Measurements from ENCODE around the gene NLRP6. TPM values are rescaled to one million over a fixed set of nuclear protein-coding genes. Genes with fewer than 3 reads are reported as not detected.
"Not testable (repeated sequence)": the region's sequence is repeated elsewhere in the genome, so short reads cannot be mapped to it uniquely, and the experiment has no call there.

The NLRP6 gene
- polyA plus RNA-seq, 4 donors: 42.2 to 81.5 (median 58.7) TPM

GRCh38 chr11:324593-325517 lies 46.6 kb downstream of the NLRP6 start:
- H3K27me3 ChIP-seq (ENCODE audit: control insufficient read depth in 3 of 3, insufficient read depth in 3 of 3, low read length in 3 of 3); H3K9me3 ChIP-seq (ENCODE audit: control insufficient read depth in 2 of 2, insufficient read depth in 1 of 2, low read depth in 1 of 2, low read length in 1 of 2); FAIRE-seq; H3K36me3 ChIP-seq (ENCODE audit: control insufficient read depth in 3 of 3, insufficient read depth in 2 of 3, low read depth in 1 of 3, low read length in 3 of 3): not testable (repeated sequence)
- DNase-seq: peak in 1 of 2 donors; percentile 69
- Histone ChIP-seq H3K27ac (ENCODE audit: low read depth in 1 of 3, low read length in 2 of 3) (peak overlapping the region in 2 of 3 donors; percentile 76 to 79), H3K4me3 (ENCODE audit: low read depth in 1 of 3, low read length in 3 of 3) (peak overlapping the region in 1 of 3 donors; percentile 28), H3K4me1 (ENCODE audit: control insufficient read depth in 3 of 3, insufficient read depth in 2 of 3, low read depth in 1 of 3, low read length in 2 of 3) (peaks cover 0 to 36% (median 11%) of the 10 kb centered on the region in 3 donors)
- WGBS, 3 donors: 45 to 71% (median 62%) methylated on average over 26 to 31 of the region's 34 CpGs

- 87 to 90% (median 89%) methylated on average over 30 of the region's 30 CpGs for WGBS, 3 donors
- FAIRE-seq: no peak
- no peak for DNase-seq
- no peaks in the 10 kb centered on the region for H3K9me3 ChIP-seq (ENCODE audit: control insufficient read depth in 2 of 2, insufficient read depth in 1 of 2, low read depth in 1 of 2, low read length in 1 of 2)
- no peak overlapping the region for H3K4me3 ChIP-seq (ENCODE audit: low read depth in 1 of 3, low read length in 3 of 3)
- peak overlapping the region; percentile 7 to 87 (median 59) for H3K27ac ChIP-seq (ENCODE audit: low read depth in 1 of 3, low read length in 2 of 3)
- no peaks in the 10 kb centered on the region for H3K36me3 ChIP-seq (ENCODE audit: control insufficient read depth in 3 of 3, insufficient read depth in 2 of 3, low read depth in 1 of 3, low read length in 3 of 3)
- H3K27me3 ChIP-seq (ENCODE audit: control insufficient read depth in 3 of 3, insufficient read depth in 3 of 3, low read length in 3 of 3): no peaks in the 10 kb centered on the region
- peaks cover 0 to 34% (median 11%) of the 10 kb centered on the region in 3 donors for H3K4me1 ChIP-seq (ENCODE audit: control insufficient read depth in 3 of 3, insufficient read depth in 2 of 3, low read depth in 1 of 3, low read length in 2 of 3)
Measured at GRCh38 chr11:325796-326591, 47.8 kb downstream of the NLRP6 start.

GRCh38 chr11:326592-326841 lies 48.3 kb downstream of the NLRP6 start:
- H3K4me1 ChIP-seq (ENCODE audit: control insufficient read depth in 3 of 3, insufficient read depth in 2 of 3, low read depth in 1 of 3, low read length in 2 of 3): peaks cover 0 to 33% (median 11%) of the 10 kb centered on the region in 3 donors
- H3K27me3 ChIP-seq (ENCODE audit: control insufficient read depth in 3 of 3, insufficient read depth in 3 of 3, low read length in 3 of 3): no peaks in the 10 kb centered on the region
- H3K36me3 ChIP-seq (ENCODE audit: control insufficient read depth in 3 of 3, insufficient read depth in 2 of 3, low read depth in 1 of 3, low read length in 3 of 3): no peaks in the 10 kb centered on the region
- no peak overlapping the region for H3K4me3 ChIP-seq (ENCODE audit: low read depth in 1 of 3, low read length in 3 of 3)
- no peaks in the 10 kb centered on the region for H3K9me3 ChIP-seq (ENCODE audit: control insufficient read depth in 2 of 2, insufficient read depth in 1 of 2, low read depth in 1 of 2, low read length in 1 of 2)
- peak overlapping the region; percentile 7 to 87 (median 59) for H3K27ac ChIP-seq (ENCODE audit: low read depth in 1 of 3, low read length in 2 of 3)
- FAIRE-seq (no peak), DNase-seq (no peak)
- WGBS, 3 donors: 59 to 83% (median 62%) methylated on average over 6 of the region's 6 CpGs

DNA sequence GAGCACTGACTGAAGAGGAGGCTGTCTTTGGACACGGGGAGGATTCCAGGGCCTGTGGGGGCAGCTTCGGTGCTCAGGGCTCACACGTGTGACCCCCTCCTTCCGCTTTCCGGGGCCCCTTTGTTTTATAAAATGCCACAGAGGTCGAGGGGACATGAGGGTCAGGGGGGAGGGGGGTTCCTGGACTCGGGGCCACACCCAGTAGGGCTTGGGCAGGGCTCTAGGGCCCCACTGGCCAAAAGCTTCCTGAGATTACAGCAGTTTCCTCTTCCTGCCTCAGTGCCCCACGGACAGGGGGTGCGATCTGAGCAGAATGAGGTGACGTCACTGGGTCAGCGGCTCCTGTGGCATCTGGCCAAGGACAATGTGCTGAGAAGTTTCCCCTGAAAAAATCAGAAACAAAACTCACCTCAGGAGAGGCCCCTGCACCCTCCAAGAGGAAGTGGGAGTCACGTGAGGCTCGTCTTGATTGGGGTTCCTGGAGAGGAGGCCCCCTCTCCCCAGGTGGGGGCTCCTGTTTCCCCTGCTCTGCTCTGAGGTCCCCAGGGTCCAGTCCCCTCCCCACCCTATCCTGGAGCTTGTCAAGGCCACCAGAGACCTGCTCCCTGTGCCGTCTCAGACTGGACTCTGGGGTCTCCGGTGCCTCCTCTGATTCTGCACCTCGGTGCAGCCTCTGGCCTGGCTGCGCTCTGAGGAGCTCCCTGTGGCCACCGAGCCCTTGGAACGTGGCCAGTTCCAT lies 48.8 kb downstream of the NLRP6 start:
- H3K9me3 ChIP-seq (ENCODE audit: control insufficient read depth in 2 of 2, insufficient read depth in 1 of 2, low read depth in 1 of 2, low read length in 1 of 2): no peaks in the 10 kb centered on the region
- FAIRE-seq (no peak), DNase-seq (peak; percentile 50 to 80)
- H3K36me3 ChIP-seq (ENCODE audit: control insufficient read depth in 3 of 3, insufficient read depth in 2 of 3, low read depth in 1 of 3, low read length in 3 of 3): no peaks in the 10 kb centered on the region
- WGBS, 3 donors: 17 to 32% (median 29%) methylated on average over 19 of the region's 19 CpGs
- H3K4me3 ChIP-seq (ENCODE audit: low read depth in 1 of 3, low read length in 3 of 3): no peak overlapping the region
- peaks cover 0 to 33% (median 11%) of the 10 kb centered on the region in 3 donors for H3K4me1 ChIP-seq (ENCODE audit: control insufficient read depth in 3 of 3, insufficient read depth in 2 of 3, low read depth in 1 of 3, low read length in 2 of 3)
- peak overlapping the region; percentile 7 to 87 (median 59) for H3K27ac ChIP-seq (ENCODE audit: low read depth in 1 of 3, low read length in 2 of 3)
- no peaks in the 10 kb centered on the region for H3K27me3 ChIP-seq (ENCODE audit: control insufficient read depth in 3 of 3, insufficient read depth in 3 of 3, low read length in 3 of 3)

DNA sequence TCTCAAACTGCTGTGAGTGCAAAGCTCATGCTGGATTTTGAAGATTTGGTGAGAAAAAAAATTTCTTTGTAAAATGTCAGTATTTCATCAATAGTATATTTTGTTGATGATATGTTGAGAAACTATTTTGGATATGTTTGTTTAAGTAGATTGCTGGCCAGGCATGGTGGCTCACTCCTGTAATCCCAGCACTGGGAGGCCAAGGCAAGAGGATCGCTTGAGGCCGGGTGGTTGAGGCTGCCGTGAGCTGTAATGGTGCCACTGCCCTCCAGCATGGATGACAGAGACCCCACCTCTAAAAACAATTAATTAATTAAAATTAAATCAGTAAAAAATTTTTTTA lies 49.3 kb downstream of the NLRP6 start:
- peaks cover 0 to 33% (median 11%) of the 10 kb centered on the region in 3 donors for H3K4me1 ChIP-seq (ENCODE audit: control insufficient read depth in 3 of 3, insufficient read depth in 2 of 3, low read depth in 1 of 3, low read length in 2 of 3)
- H3K4me3 ChIP-seq (ENCODE audit: low read depth in 1 of 3, low read length in 3 of 3): no peak overlapping the region
- no peaks in the 10 kb centered on the region for H3K9me3 ChIP-seq (ENCODE audit: control insufficient read depth in 2 of 2, insufficient read depth in 1 of 2, low read depth in 1 of 2, low read length in 1 of 2)
- no peaks in the 10 kb centered on the region for H3K36me3 ChIP-seq (ENCODE audit: control insufficient read depth in 3 of 3, insufficient read depth in 2 of 3, low read depth in 1 of 3, low read length in 3 of 3)
- no peak for FAIRE-seq
- no peaks in the 10 kb centered on the region for H3K27me3 ChIP-seq (ENCODE audit: control insufficient read depth in 3 of 3, insufficient read depth in 3 of 3, low read length in 3 of 3)
- peak overlapping the region in 2 of 3 donors; percentile 59 to 87 for H3K27ac ChIP-seq (ENCODE audit: low read depth in 1 of 3, low read length in 2 of 3)
- no peak for DNase-seq
- WGBS, 3 donors: 96 to 100% (median 98%) methylated on average over 3 of the region's 3 CpGs

- H3K27me3 ChIP-seq (ENCODE audit: control insufficient read depth in 3 of 3, insufficient read depth in 3 of 3, low read length in 3 of 3): no peaks in the 10 kb centered on the region
- peak overlapping the region in 1 of 3 donors; percentile 2 for H3K4me3 ChIP-seq (ENCODE audit: low read depth in 1 of 3, low read length in 3 of 3)
- H3K9me3 ChIP-seq (ENCODE audit: control insufficient read depth in 2 of 2, insufficient read depth in 1 of 2, low read depth in 1 of 2, low read length in 1 of 2): no peaks in the 10 kb centered on the region
- peaks cover 0 to 33% (median 11%) of the 10 kb centered on the region in 3 donors for H3K4me1 ChIP-seq (ENCODE audit: control insufficient read depth in 3 of 3, insufficient read depth in 2 of 3, low read depth in 1 of 3, low read length in 2 of 3)
- FAIRE-seq (no peak), DNase-seq (no peak)
- 97 to 98% (median 98%) methylated on average over 13 of the region's 13 CpGs for WGBS, 3 donors
- no peak overlapping the region for H3K27ac ChIP-seq (ENCODE audit: low read depth in 1 of 3, low read length in 2 of 3)
- H3K36me3 ChIP-seq (ENCODE audit: control insufficient read depth in 3 of 3, insufficient read depth in 2 of 3, low read depth in 1 of 3, low read length in 3 of 3): no peaks in the 10 kb centered on the region
Measured at GRCh38 chr11:328012-328411, 49.8 kb downstream of the NLRP6 start.

DNA sequence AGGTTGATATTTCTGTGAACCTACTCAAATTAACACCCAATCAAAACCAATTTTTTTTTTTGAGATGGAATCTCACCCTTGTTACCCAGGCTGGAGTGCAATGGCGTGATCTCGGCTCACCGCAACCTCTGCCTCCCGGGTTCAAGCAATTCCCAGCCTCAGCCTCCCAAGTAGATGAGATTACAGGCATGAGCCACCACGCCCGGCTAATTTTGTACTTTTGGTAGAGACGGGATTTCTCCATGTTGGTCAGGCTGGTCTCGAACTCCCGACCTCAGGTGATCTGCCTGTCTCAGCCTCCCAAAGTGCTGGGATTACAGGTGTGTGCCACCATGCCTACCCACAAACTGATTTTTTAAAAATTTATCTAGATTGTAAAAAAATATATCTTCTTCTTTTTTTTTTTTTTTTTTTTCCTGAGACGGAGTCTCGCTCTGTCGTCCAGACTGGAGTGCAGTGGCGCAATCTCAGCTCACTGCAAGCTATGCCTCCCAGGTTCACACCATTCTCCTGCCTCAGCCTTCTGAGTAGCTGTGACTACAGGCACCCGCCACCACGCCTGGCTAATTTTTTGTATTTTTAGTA lies 50.4 kb downstream of the NLRP6 start:
- not testable (repeated sequence) for H3K27ac ChIP-seq (ENCODE audit: low read depth in 1 of 3, low read length in 2 of 3); H3K36me3 ChIP-seq (ENCODE audit: control insufficient read depth in 3 of 3, insufficient read depth in 2 of 3, low read depth in 1 of 3, low read length in 3 of 3); H3K4me3 ChIP-seq (ENCODE audit: low read depth in 1 of 3, low read length in 3 of 3); FAIRE-seq; H3K27me3 ChIP-seq (ENCODE audit: control insufficient read depth in 3 of 3, insufficient read depth in 3 of 3, low read length in 3 of 3); DNase-seq; H3K9me3 ChIP-seq (ENCODE audit: control insufficient read depth in 2 of 2, insufficient read depth in 1 of 2, low read depth in 1 of 2, low read length in 1 of 2)
- 92 to 95% (median 94%) methylated on average over 15 of the region's 15 CpGs for WGBS, 3 donors
- H3K4me1 ChIP-seq (ENCODE audit: control insufficient read depth in 3 of 3, insufficient read depth in 2 of 3, low read depth in 1 of 3, low read length in 2 of 3): peaks cover 0 to 33% (median 11%) of the 10 kb centered on the region in 3 donors

DNA sequence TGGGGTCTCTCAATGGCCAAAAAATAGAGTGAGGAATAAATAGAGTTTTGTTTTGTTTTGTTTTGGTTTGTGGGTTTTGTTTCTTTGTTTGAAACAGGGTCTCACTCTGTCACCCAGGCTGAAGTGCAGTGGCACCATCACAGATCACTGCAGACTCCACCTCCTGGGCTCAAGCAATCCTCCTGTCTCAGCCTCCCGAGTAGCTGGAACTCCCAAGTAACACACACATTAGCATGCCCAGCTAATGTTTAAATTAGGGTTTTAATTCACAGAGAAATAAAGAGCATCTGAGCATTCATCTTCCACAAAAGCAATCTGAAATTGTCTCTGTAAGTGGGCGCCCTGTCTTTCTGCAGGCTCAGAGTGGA lies 51.7 kb downstream of the NLRP6 start:
- 93 to 97% (median 93%) methylated on average over 2 of the region's 2 CpGs for WGBS, 3 donors
- H3K4me1 ChIP-seq (ENCODE audit: control insufficient read depth in 3 of 3, insufficient read depth in 2 of 3, low read depth in 1 of 3, low read length in 2 of 3): peaks cover 0 to 36% (median 14%) of the 10 kb centered on the region in 3 donors
- H3K4me3 ChIP-seq (ENCODE audit: low read depth in 1 of 3, low read length in 3 of 3): no peak overlapping the region
- no peaks in the 10 kb centered on the region for H3K9me3 ChIP-seq (ENCODE audit: control insufficient read depth in 2 of 2, insufficient read depth in 1 of 2, low read depth in 1 of 2, low read length in 1 of 2)
- no peak overlapping the region for H3K27ac ChIP-seq (ENCODE audit: low read depth in 1 of 3, low read length in 2 of 3)
- FAIRE-seq: no peak
- no peak for DNase-seq
- H3K36me3 ChIP-seq (ENCODE audit: control insufficient read depth in 3 of 3, insufficient read depth in 2 of 3, low read depth in 1 of 3, low read length in 3 of 3): no peaks in the 10 kb centered on the region
- H3K27me3 ChIP-seq (ENCODE audit: control insufficient read depth in 3 of 3, insufficient read depth in 3 of 3, low read length in 3 of 3): no peaks in the 10 kb centered on the region

All from small intestine (tissue), 7 donors.